Peyer's patch (tissue), 4 donors: Measurements from ENCODE around the gene ASB8.

ENCODE experiments used
- POLR2A ChIP-seq, 2 donors: fragments of 450-650 bp; IDR thresholded peaks; one replicate each; pipeline ENCODE4 v1.5.1; 2017; ENCODE audit warnings: antibody characterized with exemption in 2 of 2, mild to moderate bottlenecking in 2 of 2, moderate library complexity in 2 of 2
- TF ChIP-seq, protein P1 (sequence below), 6 experiments: fragments of 450-650 bp in 4 of 6; fragments of 200-600 bp in 2 of 6; sonication (generic) in 1 of 6; IDR thresholded peaks; one replicate each; pipeline ENCODE4 v1.5.1; 2017 to 2019; ENCODE audit warnings: antibody characterized with exemption in 6 of 6, mild to moderate bottlenecking in 3 of 6, moderate library complexity in 1 of 6

DNA sequence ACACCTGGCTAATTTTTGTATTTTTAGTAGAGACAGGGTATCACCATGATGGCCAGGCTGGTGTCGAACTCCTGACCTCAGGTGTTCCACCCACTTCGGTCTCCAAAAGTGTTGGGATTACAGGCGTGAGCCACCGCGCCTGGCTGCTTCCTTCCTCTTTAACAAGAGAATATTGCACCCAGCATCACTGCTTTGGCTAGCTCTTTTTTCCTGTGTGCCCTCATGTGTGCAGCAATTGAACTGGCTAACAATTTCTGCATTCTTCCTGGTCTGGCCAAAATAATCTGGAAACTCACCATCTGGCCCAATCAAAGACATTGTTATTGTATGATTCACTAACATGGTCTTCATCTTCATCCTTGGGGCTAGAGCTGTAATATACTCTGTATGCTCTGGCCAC, 2.7 kb upstream of the ASB8 start:
- TF ChIP-seq, protein P1, sequence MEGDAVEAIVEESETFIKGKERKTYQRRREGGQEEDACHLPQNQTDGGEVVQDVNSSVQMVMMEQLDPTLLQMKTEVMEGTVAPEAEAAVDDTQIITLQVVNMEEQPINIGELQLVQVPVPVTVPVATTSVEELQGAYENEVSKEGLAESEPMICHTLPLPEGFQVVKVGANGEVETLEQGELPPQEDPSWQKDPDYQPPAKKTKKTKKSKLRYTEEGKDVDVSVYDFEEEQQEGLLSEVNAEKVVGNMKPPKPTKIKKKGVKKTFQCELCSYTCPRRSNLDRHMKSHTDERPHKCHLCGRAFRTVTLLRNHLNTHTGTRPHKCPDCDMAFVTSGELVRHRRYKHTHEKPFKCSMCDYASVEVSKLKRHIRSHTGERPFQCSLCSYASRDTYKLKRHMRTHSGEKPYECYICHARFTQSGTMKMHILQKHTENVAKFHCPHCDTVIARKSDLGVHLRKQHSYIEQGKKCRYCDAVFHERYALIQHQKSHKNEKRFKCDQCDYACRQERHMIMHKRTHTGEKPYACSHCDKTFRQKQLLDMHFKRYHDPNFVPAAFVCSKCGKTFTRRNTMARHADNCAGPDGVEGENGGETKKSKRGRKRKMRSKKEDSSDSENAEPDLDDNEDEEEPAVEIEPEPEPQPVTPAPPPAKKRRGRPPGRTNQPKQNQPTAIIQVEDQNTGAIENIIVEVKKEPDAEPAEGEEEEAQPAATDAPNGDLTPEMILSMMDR (IDR thresholded peaks at IDR 0.05): no peak
- no peak for TF ChIP-seq POLR2A (IDR thresholded peaks at IDR 0.05)
